Islet of Langerhans (tissue), 1 donor: ENCODE measurements around the gene SMARCAL1.

ENCODE experiments used
- FAIRE-seq: peaks from one replicate; lab custom pipeline; 2011; peaks lifted over from hg19 to GRCh38; lab: Jason Lieb, UNC

The SMARCAL1 gene

DNA sequence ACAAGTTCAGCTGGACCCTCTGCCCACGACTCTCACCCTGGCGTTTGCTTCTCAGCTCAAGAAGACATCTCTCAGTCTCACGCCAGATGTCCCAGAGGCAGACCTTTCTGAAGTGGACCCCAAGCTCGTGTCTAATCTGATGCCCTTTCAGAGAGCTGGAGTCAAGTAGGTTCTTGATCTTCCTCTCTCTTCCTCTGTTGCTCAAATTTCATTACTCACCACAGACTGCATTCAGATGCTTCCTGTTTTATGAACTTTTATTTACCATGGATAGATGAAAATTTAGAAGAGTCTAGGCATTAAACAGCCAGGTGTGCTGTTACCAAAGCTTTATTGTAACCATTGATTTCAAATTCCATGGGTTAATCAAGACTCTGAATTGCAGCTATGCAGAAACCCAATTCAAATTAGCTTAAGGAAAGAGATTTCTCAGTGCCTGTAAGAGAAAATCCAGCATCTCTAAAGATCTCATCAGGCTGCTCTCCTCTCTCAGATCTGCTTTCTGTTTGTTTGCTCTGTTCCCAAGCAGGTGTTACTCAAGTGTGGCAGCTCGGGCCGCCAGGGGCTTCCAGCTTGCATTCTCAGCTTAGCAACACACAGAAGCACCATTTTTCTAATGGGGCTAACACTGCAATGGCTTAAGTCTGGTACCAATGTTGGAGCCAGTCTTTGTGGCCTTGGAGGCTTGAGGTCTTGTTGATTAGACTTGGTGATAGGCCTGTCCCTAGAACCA, 16.5 kb downstream of the SMARCAL1 start:
- FAIRE-seq = no peak

DNA sequence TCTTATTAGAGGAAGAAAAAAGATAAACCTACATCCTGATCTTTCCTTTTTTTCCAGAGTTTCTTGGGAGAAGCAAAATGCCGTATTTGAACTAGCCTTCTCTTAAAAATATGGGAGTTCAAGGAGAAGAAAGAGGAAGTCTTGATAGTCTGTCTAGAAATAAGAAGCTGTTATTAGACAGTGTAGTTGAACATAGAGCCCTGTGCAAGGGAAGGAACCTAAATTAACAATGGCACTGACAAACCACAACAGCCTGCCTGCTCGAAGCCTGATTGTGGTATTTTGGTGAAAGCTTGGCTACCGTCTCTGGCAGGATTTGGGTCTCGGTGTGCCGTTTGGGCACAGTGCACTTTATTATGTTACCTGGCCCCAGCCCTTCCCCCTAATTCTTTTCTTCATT, 17.1 kb downstream of the SMARCAL1 start:
- no peak for FAIRE-seq

DNA sequence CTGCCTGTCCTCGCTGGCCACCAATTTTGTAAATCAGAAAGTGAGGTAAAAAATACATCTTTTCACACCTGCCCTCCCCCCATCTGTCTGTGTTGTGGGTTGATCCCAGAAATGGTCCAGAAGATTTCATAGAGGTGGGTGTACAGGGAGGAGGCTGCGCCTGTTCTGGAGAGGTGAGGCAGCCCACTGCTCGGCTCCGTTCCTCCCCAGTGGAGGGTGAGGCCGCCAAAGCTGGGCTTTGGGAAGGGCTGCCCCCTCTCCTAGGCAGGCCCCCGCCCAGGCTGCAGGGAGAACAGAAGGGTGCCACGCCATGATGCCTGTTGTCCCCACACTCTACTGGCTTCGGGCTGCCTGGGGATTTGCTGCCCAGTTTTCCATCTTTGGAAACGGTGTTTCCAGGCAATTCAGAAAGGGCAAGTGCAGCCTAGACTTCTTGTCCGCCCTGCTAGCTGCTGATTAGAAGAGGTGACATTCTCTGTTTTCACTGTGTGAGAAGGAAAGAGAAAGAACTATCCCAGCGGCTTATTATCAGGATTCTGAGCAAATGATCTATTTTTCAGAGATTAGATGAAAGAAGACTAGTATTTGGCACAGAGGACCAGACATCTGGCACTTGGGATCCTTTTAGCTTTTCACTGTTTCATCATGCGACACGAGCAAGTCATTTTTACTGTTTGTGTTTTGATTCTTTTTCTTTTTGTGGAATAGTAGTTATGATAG, 18.7 kb downstream of the SMARCAL1 start:
- no peak for FAIRE-seq

DNA sequence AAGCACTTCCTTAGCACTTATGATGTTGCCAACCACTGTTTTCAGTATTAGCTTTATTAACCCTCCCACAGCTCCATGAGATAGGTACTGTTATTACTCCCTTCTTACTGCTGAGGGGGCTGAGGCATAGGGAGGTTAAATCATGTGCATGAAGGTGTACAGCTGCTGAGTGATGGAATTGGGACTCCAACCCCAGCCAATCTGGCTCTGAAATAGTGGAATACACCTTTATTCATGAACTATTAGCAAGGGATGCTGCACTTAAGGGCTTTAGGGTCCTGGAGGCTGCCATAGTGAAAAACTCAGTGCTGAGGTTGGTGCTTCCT, 19.2 kb downstream of the SMARCAL1 start:
- FAIRE-seq = no peak

DNA sequence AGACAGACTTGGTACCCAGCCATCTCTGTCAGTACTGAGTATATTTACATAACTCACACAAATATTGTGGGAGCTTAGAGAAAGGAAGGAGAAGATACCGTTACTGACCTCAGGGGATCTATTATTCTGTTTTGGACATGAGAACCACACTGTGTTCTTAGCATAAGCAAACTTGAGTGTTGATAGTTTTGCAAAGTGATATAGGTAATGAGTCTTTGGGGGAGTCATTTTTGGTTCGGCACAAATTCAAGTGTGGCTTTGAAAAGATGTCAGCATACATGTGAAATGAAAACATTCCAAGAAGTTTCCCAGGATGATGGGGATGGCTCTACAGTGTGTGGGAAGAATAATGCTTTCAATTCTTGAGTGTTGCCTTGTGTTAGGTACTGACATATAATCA, 24.1 kb downstream of the SMARCAL1 start:
- no peak for FAIRE-seq

DNA sequence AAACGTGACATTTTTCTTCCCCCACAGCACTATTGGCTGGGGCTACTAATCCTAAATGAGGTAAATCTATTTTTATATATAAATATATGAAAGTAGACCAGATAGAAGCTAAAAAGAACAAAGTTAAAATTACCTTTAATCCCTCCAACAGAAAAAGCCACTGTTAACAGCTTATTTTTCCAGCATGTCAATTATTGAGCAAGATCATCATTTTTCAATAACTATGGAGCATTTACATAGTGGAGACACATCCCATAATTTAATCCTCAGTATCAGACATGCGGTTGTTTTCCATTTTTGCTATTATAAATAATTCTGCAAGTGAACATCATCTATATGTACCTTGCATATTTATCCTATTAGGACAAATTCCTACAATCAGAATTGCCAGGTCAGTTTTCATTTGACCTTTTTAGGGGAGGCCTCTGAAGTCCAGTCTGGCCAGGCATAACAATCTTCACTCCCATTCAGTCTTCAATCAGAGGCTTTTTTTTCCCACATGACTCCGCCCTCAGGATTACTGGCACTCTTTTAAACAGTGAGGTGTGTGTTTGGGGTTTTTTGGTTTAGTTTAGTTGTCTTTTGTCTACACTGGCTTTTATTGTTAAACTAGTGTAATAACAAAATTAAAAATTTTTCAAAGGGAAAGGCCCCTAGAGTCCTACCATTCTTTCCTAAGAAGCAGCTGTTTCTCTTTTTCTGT, 29.2 kb downstream of the SMARCAL1 start:
- no peak for FAIRE-seq

DNA sequence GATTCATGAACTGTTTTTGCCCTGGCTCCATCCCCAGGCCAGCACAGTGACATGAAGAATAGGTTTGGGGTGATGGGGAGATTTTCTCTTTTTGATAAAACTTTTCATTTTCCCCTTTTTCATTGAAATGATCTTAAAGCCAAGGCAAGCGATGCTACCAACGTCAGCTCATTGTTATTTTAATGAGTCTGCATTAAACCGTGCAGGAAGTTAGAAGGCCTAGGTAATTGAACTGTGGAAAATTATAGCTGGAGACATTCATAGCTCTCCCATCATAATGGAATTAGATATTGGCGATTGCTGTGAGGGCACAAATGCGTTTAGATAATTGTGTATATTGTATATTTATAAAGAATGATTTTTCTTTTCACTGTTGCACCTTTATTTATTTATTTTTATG, 33.2 kb downstream of the SMARCAL1 start:
- FAIRE-seq = no peak

DNA sequence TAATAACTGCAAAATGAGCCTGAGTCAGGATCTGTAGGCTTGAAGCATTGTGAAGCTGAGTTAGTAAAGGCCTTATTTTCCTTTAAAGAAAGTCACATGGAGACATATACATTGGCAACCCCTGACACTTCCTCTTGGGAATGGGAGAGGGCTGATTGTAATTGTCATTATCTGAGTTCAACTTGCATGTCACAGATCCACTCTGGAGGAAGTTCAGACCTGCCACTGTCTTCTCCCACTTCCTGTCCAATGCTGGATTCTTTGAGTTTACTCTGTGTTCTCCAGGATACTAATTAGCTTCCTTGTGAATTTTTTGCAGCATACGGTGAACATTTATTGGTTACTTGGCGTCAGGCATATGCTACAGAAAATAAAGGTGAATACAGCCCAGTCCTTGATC, 34.1 kb downstream of the SMARCAL1 start:
- no peak for FAIRE-seq

DNA sequence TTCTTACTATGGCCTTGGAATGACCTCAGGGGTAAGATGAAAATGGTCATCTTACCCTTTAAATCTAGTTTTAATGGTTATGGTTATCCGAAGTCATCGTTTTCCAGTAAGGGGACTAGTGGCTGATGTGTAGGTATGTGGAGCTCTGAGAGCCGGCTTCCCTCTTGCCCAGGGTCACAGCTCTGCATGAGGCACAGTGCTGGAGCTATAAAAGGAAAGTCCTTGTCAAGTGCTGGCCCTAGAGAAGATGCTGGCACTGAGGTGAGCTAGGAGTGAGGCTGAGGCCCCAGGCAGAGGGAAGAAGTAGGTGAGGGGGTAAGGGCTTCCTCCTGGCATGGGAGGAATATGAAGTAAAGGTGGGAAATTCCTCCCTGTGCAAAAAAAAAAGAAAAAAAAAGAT, 35.0 kb downstream of the SMARCAL1 start:
- FAIRE-seq = no peak

DNA sequence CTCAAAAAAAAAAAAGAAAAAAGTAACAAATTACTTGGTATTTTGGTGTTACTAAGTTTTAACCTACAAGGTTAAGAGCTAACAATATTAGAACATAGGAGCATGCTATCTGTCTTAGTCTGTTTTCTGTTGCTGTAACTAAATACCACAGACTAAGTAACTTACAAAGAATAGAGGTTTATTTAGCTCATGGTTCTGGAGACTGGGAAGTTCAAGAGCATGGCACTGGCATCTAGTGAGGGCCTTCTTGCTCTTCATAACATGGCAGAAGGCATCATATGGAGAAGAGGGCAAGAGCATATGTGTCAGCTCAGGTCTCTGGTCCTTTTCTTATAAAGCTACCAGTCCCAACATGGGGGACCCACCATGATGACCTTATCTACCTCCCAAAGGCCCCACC, 36.5 kb downstream of the SMARCAL1 start:
- FAIRE-seq = no peak

DNA sequence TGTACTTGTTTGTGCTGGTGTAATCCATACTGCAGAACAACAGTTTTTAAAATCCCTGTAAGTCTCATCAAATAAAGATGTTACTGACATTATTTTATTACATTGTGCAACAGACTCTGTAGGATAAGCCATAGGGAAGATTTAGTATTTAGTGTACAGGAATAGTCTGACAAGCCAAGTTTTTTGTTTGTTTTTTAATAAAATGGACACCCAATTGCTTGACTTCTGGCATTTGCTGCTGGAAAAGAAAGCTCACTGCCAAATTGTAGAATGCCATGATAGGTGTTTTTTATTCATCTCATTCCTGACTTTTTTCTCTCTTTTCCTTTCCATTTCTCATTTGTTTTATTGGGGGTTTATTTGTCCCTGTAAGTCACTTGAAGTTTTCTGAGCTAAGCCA, 38.1 kb downstream of the SMARCAL1 start:
- FAIRE-seq = no peak

DNA sequence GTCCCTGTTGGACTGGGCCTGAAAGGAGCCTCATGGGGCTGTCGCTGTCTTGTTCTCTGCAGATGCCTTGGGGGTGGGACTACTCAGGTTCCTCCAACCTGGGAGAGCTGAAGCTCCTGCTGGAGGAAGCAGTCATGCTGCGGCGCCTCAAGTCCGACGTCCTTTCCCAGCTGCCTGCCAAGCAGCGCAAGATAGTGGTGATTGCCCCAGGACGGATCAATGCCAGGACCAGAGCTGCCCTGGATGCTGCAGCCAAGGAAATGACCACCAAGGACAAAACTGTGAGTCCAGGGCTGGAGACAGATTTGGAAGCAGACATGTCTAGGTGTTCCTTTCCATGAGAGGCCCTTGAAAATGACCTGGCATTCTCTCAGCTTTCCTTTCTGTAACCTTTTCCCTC, 38.5 kb downstream of the SMARCAL1 start:
- FAIRE-seq = no peak

DNA sequence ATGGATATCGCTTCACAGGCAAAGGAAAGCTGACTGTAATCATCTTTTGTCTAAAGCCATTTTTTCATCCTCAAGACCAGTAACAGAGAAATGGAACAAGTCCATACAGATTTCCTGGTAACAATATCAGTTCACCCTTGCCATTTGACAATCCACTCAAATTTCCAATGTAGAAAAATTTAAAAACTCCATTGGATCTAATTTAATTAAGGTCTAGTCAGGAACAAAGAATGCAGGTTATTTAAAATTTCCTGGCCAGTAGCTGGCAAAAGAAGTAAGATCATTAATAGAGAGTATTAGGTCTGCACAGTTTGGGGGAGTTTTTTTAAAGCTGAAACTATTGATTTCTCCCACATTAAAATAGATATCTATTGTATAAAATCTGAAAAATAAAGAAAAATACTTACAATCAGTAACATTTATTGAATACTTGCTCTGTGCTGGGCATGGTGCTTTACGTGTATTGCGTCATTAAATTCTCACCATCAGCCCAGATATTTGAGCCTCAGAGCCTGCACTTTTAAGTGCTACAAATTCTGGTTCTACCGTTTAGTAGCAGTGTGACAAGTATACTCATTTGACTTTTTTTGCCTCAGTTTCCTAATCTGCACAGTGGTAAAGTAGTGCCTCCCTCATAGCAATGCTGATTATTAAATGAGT, 41.8 kb downstream of the SMARCAL1 start:
- FAIRE-seq = no peak

DNA sequence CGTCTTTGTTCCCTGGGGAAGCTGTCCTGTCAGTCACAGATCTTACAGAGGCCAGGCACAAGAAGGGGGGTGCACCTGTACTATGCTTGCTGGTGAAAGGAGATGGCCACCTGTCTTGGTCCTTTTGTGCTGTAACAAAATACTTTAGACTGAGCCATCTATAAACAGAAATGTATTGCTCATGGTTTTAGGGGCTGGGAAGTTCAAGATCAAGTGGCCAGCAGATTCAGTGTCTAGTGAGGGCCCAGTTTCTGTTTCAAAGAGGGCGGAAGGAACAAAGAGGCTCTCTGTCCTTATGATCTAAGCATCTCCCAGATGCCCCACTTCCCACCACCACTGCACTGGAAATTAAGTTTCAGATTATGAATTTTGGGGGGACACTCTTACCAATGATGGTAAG, 50.9 kb downstream of the SMARCAL1 start:
- no peak for FAIRE-seq

DNA sequence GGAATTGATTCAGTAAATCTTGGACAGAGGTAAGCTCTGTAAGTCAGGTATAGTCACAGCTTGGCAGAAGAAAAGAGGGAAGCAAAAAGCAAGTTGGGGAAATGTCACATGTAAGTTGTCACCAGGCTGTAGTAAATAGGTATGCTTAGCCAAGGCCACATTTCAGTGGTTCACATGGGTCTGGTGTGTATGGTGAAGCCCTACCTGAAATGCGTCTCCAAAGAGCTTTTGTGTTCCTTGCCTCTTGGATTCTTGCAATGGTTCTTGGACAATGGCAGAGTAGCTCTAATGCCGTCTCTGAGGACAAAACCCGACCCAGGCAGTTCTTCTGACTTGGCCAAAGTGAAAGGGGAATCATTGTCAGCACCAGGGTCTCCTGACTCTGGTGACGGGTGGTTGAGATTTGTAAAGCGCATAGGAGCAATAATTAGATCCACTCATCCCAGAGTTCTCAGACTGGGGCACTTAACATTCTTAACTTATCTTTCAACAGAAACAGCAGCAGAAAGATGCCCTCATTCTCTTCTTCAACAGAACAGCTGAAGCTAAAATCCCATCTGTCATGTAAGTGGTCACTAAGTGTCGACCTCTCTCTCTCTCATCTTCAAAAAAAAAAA, 51.9 kb downstream of the SMARCAL1 start:
- no peak for FAIRE-seq

DNA sequence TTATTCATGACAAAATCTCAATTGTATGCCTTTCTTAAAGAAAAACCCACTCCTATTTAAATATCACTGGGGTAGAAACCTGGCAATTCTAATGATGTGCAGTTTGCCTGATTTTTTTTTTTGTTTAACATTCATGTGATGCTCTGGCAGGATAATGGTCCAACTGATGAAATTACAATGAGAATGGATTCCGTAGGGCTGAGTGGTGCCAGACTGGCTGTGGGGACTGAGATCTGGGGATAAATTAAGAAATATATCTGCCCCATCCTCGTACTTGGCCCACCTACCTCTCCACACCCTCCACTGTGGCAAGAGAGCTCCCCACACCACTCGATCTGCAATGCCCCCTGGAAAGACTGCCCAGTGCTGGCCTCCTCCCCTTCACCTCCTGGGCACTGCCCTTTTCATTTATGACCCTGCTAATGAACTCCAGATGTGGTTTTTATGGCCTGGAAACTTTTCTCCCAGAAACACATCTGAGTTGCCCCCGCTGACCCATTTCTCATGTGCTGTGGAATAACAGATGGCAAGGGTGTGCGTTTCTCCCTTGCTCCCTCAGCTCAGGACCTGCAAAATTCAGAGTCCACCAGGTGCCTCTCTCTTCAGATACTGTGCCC, 53.4 kb downstream of the SMARCAL1 start:
- FAIRE-seq = no peak

DNA sequence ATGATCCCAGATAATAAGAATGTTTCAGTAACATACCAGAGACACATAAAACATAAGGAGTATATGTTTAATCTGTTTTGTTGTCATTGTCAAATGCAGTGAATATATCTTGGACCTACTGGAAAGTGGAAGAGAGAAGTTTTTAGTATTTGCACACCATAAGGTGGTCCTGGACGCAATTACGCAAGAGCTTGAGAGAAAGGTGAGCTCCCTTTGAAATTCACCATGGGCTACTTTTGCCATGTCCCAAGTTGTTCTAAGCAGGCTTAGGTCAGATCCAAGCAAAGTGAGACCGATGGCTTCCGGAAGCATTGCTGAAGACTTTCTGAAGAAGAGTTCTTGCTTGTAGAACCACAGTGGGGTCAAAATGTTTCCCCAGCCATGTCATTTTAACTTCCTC, 55.6 kb downstream of the SMARCAL1 start:
- FAIRE-seq = no peak

DNA sequence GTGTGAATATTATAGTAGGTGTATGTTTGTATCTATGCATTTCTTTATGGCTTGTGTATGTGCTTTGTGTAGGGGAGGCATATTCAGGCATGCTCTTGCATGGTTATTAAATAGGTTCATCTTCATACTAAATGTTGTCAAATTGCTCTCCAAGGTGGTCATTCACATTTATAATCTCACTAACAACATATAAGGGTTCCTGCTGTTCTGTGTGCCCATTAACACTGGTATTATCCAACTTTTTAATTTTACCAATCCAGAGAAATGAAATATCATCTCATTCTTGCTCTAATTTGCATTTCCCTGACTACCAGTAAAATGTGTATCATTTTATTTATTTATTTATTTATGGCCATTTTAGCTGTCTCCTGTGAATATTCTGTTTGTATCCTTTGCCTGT, 57.4 kb downstream of the SMARCAL1 start:
- no peak for FAIRE-seq

DNA sequence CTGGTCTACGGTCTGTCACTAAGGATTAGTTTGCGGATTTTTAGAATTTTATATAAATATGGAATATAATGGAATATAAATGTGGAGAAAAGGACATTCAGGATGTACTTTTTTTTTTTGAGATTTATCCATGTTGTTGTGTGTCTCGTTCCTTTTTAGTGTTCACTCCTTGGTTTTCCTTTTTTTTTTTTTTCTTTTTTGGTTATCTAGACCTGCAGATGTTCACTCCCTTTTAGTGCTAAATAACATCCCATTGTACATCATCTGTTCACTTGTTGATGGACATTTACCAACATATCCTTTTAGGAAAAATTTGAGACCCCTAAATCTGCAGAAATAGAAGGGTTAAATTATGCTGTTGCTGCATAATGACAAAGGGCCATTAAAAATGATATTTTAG, 60.9 kb downstream of the SMARCAL1 start:
- FAIRE-seq = no peak

DNA sequence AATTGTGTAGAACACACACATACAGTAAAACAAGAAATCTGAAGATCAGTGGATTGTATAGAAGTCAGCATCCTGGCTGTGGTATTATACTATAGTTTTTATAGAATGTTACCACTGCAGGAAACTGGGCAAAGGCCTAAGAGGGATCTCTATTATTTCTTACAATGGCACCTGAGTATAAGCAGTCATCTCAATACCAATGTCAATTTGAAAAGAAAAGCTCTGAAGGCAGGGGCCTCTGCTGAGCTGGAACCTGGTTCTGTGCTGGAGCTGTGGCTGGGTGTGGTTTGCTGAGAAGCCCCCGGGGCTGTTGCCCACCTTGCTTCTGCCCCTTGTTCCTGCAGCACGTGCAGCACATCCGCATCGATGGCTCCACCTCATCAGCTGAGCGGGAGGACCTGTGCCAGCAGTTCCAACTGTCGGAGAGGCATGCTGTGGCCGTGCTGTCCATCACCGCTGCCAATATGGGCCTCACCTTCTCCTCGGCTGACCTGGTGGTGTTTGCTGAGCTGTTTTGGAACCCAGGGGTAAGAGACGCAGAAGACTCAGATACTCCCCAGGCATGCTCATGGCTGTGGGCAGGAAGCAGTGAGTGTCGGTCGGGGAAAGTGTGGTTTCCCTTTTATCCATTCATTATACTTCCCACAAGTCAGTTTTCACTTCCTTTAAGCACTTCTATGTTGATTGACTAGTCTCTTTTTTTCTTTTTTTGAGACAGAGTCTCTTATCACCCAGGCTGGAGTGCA, 62.8 kb downstream of the SMARCAL1 start:
- no peak for FAIRE-seq

DNA sequence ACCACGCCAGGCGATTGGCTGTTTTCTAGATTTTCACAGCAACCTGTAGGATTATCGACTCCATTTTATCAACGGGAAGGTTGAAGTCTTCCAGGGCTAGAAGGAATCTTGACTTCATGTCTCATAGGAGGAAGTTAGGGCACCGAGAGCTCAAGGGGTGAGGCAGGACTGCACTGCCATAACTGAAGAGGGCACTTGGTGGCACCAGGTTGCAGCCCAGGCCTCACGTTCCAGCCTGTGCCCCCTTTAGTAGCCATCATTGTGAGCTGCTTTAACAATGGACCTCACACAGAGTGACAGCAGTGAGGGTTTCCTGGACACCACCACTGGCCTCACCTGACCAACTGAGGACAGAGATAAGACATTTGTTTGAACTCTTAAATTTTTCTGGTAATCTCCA, 63.5 kb downstream of the SMARCAL1 start:
- no peak for FAIRE-seq
